GM19238 (cell line): ENCODE measurements around the gene TRPV4.

ENCODE experiments used
- DNase-seq: peaks from one replicate; pipeline ENCODE4 v3.0.0; 2011; ENCODE audit warnings: low spot score; ENCODE audit not compliant: insufficient read length

TRPV4 gene

DNA sequence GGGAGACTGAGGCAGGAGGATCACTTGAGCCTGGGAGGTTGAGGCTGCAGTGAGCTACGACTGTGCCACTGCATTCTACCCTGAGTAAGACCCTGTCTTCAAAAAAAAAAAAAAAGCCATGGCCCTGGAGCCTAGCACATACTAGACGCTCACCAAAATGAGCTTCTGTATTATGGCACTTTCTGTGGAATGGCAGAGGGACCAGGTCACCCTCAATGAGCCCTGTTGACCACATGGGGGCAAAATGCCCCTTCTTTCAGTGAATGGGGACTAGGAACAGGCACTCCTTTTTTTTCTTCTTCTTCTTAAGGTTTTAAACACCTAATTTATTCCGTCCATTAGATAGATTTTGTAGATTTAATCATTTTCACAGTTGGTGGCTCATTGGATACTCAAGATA lies 69.1 kb downstream of the TRPV4 start:
- no peak for DNase-seq

GRCh38 chr12:109763201-109763841 lies 69.9 kb downstream of the TRPV4 start:
- DNase-seq = no peak

DNA sequence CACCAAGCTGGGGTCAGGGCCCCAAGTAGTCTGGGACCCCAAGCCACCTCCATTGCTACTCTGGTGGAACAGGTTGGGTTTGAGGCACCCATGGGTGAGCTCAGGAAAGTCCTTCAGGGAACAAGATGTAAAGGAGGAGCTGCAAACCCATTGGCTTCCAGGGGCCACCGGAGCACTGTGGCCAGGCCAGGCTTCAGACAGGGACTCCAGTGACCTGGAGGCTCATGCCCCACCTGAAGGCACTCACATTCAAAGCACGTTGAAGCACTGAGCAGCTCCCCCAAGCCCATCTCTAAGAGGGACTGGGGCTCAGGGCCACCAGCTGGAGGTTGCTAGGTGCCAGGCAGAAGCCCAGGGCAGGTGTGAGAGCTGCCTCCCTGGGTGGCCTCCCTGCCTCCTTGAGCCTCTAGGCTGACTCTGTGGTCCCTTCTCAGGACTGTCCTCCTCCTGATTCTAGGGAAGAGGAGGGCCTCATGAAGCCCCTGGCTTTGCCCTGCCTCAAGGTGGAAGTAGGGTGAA lies 70.5 kb downstream of the TRPV4 start:
- DNase-seq = no peak

- no peak for DNase-seq
Measured at GRCh38 chr12:109762071-109762672, 71.0 kb downstream of the TRPV4 start.

- DNase-seq = no peak
Measured at GRCh38 chr12:109760930-109761921, 72.0 kb downstream of the TRPV4 start.

DNA sequence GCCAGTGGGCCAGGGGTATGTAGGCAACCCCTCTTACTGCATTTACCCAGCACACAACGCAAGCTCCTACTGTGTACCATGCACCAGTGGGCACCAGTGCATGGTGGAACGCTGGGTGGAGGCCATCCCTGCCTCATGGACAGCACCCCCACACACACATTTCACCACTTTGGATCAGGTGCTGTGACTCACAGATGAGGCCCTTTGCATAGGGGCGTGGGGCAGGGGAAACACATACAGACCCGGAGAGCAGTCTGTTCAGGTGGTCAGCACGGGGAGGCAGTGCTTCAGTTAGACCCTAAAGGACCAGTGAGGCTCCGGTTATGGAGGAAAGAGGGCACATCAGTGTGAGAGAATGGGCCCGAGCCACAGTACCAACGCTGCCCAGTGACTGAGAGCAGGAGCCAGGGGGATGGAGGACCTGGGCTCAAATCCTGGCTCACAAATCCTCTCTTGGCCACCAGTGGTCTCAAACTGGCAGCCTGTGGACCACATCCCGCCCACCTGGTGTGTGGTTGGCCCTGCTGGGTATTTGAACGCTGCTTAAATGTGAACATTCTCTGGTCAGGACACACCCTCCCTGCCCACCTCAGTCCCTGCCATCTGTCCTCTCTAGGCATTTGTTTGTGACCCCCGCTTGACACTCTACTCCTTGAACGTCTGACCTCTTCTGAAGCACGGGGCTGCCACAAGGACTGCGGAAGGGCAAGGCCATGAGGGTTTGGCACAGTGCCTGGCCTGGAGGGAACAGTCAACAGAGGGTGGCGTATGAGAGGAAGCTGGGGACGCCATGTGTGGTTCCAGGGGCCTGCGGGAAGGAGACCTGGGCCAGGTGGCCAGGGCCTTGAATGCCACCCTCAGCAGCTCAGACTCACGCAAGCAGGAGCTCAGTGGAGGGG lies 72.9 kb downstream of the TRPV4 start:
- no peak for DNase-seq

DNA sequence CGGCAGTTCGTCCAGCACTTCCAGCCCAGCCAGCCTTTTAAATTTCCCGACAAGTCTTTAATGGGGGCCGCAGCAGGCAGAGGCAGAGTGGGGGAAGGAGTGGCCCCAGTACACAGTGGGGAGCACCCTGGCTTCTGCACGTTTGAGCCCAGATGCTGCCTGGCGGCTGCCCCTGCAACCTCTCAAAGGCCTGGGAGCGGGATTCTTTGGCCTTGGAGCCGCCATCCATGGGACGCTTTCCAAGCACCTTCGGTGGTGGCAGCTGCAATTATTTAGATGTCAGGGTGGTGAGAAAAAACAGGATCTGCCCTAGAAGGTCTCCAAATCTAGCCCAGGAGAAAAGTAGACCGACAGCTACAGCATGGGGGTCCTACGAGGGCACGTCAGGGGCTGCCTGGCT lies 73.6 kb downstream of the TRPV4 start:
- no peak for DNase-seq

DNA sequence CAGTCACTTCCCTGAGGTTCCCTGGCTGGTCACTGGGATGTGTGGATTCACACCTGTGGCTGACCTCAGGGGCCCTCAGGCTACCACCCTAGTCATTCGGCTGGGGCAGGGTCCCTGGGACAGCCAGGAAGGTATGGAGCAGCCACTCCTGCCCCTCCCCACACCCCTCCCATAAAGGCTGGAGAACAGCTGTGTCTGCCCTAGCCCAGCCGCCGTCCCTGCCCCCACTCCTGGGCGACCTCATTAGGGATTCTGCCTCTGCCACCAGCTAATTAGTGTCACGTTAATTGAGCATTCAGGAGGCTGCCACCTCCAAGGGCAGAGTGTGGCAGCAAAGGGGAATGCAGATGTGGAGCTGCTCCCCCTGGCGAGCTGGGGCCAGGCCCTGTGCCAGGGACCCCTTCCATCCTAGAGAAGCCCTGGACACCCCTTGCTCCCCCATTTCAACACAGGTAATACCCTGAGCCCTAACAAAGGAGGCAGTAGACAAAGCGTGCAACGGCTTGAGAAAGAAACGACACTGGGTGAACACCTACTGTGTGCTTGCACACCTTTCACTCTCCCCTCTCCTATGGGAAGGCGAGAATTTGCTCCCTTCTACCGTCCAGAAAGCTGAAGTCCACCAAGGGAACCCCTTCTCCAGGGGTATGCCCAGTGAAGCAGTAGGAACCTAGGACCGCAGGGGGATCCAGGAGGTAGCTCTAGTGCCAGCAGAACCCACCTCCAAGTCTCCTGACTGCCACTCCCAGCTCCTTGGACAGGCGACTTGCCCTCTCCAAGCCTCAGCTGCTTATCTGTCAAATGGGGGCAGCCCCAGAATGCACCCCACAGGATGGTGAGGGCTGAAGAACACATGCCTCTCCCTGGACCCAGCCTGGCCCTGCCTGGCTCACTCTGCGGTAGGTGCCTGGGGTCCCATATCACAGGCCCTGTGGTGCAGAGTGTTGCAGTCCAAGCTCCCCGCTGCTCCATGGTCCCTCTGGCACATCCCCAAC lies 74.5 kb downstream of the TRPV4 start:
- DNase-seq = no peak

DNA sequence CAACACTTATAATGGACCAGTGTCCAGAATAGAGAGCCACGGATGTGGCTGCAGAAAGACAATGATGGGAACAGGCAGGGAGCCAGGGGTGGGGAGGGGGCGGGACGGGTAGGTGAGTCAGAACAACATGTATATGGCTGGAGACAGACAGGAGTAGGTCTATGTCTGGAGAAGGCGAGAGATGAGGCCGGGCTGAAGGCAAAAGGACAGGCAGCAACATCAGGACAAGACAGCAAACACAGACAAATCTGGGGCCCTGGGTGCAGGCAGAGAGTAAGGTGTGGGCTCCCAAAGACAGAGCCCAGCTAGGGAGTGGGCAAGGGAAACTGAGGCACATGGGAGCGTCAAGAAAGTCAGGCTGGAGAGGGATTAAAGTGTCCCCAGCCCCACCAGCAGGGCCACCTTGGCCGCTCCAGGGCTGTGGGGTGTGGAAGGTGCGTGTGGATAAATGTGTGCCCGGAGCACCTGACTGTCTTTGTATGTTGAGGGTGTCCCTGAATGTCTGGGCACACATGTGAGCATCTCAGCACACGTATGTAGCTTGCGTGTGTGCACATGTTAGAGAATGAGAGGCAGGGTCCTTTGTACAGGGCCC lies 75.4 kb downstream of the TRPV4 start:
- DNase-seq = no peak

DNA sequence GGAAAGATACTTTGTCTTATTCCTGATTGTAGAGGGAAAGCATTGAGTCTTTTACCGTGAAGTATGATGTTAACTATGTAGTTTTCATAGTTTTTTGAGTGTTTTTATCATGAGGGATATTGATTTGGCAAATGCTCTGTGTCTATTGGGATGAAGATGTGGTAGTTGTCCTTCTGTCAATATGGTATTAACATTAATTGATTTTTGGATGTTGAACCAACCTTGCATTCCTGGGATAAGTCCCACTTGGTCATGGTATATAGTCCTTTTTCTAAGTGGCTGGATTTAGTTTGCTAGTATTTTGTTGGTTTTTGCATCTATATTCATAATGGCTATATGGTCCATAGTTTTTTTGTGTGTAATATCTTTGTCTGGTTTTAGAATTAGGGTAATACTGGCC lies 76.7 kb downstream of the TRPV4 start:
- no peak for DNase-seq

DNA sequence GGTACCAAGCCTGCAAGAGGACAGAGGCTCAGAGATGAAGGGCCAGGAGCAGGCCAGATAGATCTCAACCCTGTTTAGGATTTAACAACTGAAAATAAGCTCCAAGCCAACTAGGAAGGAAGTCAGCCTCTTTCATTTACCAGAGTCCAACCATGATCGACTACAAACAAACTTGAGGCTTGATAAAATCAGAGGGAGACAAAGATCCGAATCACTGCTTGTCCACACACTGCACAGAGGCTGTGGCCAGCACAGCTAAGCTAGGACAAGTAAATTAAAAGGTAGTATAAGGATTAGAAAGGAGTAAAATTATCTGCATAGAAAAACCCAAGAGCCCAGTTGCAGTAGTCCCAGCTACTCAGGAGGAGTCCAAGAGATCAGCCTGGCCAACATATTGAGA lies 79.2 kb downstream of the TRPV4 start:
- DNase-seq = no peak

GRCh38 chr12:109753054-109753401 lies 80.2 kb downstream of the TRPV4 start:
- no peak for DNase-seq

DNA sequence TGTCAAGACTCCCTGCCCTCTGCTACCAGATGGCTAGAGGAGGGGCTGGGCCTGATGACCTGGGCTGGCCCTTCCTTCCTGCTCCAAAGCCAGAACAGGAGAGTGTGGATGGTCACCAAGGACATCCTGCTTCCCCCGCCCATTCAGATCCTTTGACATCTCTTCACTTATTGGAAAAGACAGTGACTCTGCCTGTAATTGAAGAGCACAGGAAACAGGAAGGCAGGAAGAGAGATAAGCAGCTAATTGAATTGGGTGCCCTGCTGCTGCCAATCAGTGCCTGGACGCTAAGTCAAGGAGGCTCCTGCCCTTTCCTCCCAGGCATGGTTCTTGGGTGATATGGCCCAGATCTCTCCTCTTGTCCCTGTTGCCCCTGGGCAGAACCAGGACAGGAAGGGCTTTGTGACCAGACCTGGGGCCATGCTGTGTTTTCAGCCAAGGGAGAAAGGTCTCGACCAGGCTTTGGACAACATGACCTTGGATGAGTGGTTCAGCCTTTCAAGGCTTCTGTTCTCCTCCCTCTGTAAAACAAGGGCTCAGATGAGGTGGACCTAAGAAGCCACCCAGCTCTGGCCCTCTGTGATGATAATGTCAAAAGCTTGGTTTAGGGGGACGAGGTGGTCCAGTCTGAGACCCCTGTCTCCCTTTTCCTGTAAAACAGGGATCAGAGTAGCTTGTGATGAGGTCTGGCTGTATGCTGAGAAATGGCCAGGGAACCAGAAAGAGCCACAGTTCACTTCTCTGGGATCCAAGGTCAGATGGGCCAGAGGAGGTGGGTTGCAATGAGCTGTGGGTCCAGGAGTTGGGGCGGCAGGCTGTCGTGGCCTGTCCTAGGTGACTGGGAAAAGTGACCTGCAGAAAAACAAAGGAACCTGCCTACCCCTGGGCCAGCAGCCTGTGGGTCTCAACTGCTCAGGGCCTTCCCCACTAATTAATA lies 80.8 kb downstream of the TRPV4 start:
- DNase-seq = no peak

GRCh38 chr12:109744986-109745942 lies 87.9 kb downstream of the TRPV4 start:
- DNase-seq = no peak

GRCh38 chr12:109744026-109744425 lies 89.2 kb downstream of the TRPV4 start:
- no peak for DNase-seq

GRCh38 chr12:109743076-109743910 lies 89.9 kb downstream of the TRPV4 start:
- DNase-seq = no peak
